ENCODE data around the gene TRIM10. TPM values are rescaled to one million over a fixed set of nuclear protein-coding genes. Genes with fewer than 3 reads are reported as not detected.

Gene TRIM10
- polyA plus RNA-seq, 2 donors: not detected

DNA sequence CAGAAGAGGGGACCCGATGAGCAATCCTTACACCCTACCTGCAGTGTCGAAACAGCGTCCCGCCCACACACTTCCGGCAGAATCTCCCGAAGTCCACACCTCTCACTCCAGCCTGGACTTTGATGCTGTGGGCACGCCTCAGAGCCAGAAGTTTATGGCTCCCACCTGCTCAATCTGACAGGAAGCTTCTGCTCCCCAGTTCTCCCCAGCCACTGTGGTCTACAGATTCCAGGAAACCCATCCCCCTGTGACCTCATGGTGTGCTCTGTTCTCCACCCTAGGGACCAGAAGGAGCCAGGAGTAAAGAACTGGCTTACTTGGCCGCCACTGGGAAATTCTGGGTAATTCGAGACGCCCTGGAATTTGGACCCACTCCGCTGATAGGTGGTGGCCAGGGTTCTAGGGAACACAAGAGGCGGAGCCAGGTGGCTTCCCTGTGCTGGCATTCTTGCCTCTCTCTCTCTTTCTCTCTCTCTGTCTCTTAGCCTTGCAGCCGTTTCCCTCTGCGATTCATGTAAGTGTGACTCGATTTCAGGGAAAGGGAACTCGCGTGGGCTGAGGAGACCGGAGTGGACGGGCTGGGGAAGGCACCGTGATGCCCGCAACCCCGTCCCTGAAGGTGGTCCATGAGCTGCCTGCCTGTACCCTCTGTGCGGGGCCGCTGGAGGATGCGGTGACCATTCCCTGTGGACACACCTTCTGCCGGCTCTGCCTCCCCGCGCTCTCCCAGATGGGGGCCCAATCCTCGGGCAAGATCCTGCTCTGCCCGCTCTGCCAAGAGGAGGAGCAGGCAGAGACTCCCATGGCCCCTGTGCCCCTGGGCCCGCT lies 2.3 kb upstream of the TRIM10 start, which contains the start of gene TRIM15:
TRIM15 (plus strand) TSS at position 457 of the 828 bp plus-strand sequence; CDS start at position 596, 139 bp downstream.
- WGBS, 2 donors: 70 to 76% methylated on average over 26 to 31 of the region's 31 CpGs
- no peak within 1 kb of the TSS for H3K27ac ChIP-seq (ENCODE audit: low read depth in 2 of 2, low read length in 1 of 2)
- H3K4me3 ChIP-seq (ENCODE audit: low read depth in 1 of 2, low read length in 2 of 2): no peak within 1 kb of the TSS
- H3K9me3 ChIP-seq (ENCODE audit: control insufficient read depth in 2 of 2, insufficient read depth in 1 of 2, low read depth in 1 of 2, low read length in 1 of 2): no peaks in the 10 kb centered on the region
- no peaks in the 10 kb centered on the region for H3K36me3 ChIP-seq (ENCODE audit: control insufficient read depth in 2 of 2, insufficient read depth in 2 of 2, low read length in 1 of 2)
- no peaks in the 10 kb centered on the region for H3K4me1 ChIP-seq (ENCODE audit: control insufficient read depth in 2 of 2, insufficient read depth in 2 of 2, low read length in 1 of 2)
- H3K27me3 ChIP-seq (ENCODE audit: control insufficient read depth in 1 of 2, insufficient read depth in 2 of 2, low read length in 2 of 2): no peaks in the 10 kb centered on the region

DNA sequence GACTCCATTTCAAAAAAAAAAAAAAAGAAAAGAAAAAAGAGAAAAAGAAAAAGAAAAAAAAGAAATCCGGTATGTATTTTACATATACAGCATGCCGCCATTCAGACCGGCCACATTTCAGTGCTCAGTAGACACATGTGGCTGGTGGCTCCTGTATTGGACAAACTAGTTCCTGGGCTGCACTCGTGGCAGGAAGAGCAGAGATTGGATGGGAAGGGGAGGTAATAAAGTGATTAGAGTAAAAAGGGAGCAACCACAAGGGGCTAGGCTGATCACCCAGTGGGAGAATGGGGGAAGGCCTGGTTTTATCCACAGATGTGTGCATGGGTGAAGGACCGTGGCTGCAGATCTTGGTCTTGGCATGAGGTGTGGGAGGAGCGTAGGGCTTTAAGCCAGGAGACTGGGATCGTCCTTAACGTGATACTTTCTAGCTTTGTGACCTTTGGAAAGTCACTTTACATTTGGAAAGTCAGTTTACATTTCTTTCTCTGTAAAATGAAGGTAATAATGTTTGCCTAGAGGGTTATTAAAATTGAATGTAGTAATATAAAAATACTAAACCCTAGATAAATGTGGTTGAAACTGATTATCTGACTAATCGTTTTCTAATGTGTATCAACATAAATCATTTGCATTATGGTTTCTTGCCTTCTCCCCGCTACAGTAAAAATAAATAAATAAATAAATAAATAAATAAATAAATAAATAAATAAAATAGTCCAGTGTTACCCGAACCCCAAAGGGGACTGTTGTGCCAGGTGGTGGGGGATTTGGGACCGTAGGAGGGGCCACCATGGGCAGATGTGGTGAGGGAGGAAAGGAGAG lies 1.5 kb upstream of the TRIM10 start:
- H3K36me3 ChIP-seq (ENCODE audit: control insufficient read depth in 2 of 2, insufficient read depth in 2 of 2, low read length in 1 of 2): no peaks in the 10 kb centered on the region

DNA sequence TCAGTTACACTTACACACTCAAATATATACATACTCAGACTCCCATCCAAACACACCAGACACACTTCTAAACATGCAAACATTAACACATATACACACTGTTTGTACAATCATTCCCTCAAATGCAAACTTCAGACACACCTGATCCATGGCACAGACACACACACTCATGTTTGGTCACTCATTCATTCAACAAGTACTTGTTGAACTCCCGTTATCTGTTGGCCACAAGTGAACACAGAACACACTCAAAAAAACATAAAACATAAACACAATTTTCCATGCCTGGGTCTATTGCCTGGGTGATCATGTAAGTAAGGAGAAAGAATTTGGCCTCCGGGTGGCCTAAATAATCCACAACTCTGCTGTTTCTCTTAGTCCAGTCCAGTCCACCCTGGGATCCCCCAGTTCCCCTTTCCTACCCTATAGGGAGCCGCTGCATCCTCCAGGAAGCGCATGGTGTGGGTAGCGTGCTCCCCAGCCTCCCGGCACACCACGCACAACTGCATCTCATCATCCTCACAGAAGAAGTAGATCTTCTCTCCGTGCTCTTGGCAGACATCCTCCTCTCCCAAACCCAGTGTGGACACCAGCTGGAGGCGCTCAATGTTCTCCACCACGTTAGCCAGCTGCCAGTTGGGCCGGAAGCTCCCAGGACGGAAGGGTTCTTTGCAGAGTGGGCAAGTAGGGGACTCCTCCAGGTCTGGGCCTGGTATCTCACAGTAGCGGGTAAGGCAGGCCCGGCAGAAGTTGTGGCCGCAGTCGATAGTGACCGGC lies 815 bp downstream of the TRIM10 start:
- H3K9me3 ChIP-seq (ENCODE audit: control insufficient read depth in 2 of 2, insufficient read depth in 1 of 2, low read depth in 1 of 2, low read length in 1 of 2): no peaks in the 10 kb centered on the region
- H3K4me1 ChIP-seq (ENCODE audit: control insufficient read depth in 2 of 2, insufficient read depth in 2 of 2, low read length in 1 of 2): no peaks in the 10 kb centered on the region
- no peaks in the 10 kb centered on the region for H3K27me3 ChIP-seq (ENCODE audit: control insufficient read depth in 1 of 2, insufficient read depth in 2 of 2, low read length in 2 of 2)
- no peak overlapping the region for H3K4me3 ChIP-seq (ENCODE audit: low read depth in 1 of 2, low read length in 2 of 2)
- H3K36me3 ChIP-seq (ENCODE audit: control insufficient read depth in 2 of 2, insufficient read depth in 2 of 2, low read length in 1 of 2): no peaks in the 10 kb centered on the region
- H3K27ac ChIP-seq (ENCODE audit: low read depth in 2 of 2, low read length in 1 of 2): no peak overlapping the region
- 88 to 89% methylated on average over 17 of the region's 17 CpGs for WGBS, 2 donors

More for the DNA sequence above, 1.5 kb upstream of the TRIM10 start:
- Histone ChIP-seq H3K27ac (ENCODE audit: low read depth in 2 of 2, low read length in 1 of 2) (no peak overlapping the region), H3K4me3 (ENCODE audit: low read depth in 1 of 2, low read length in 2 of 2) (no peak overlapping the region), H3K27me3 (ENCODE audit: control insufficient read depth in 1 of 2, insufficient read depth in 2 of 2, low read length in 2 of 2) (no peaks in the 10 kb centered on the region), H3K4me1 (ENCODE audit: control insufficient read depth in 2 of 2, insufficient read depth in 2 of 2, low read length in 1 of 2) (no peaks in the 10 kb centered on the region), H3K9me3 (ENCODE audit: control insufficient read depth in 2 of 2, insufficient read depth in 1 of 2, low read depth in 1 of 2, low read length in 1 of 2) (no peaks in the 10 kb centered on the region)
- WGBS, 2 donors: 68 to 79% methylated on average over 12 of the region's 12 CpGs

DNA sequence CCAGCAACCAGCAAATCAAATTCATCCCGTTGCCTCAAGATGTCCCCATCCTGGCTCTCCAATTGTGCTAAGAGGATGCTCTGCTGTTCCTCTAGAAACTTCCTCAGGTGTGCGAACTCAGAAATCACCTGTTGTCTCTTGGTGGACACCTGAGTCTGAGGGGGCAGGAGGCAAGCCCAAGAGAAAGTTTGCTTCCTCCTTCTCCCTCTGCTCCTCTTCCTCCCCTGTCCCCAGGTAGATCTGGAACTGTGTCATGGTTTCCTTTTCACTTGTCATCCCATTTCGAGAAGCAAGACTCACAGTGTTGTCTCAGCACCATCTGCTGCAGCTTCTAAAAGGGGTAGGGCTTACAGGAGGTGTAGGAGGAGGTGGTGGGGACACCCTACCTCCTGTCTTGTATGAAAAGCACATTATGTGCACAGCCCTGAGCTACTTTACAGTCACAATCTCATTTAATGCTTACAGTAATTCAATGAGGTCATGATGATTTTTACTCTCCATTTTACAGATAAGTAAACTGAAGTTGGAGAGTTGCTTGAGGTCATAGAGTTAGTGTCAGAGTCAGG lies 2.5 kb downstream of the TRIM10 start:
- no peaks in the 10 kb centered on the region for H3K9me3 ChIP-seq (ENCODE audit: control insufficient read depth in 2 of 2, insufficient read depth in 1 of 2, low read depth in 1 of 2, low read length in 1 of 2)
- 61 to 75% methylated on average over 3 of the region's 3 CpGs for WGBS, 2 donors
- no peaks in the 10 kb centered on the region for H3K27me3 ChIP-seq (ENCODE audit: control insufficient read depth in 1 of 2, insufficient read depth in 2 of 2, low read length in 2 of 2)
- H3K4me1 ChIP-seq (ENCODE audit: control insufficient read depth in 2 of 2, insufficient read depth in 2 of 2, low read length in 1 of 2): no peaks in the 10 kb centered on the region
- H3K4me3 ChIP-seq (ENCODE audit: low read depth in 1 of 2, low read length in 2 of 2): no peak overlapping the region
- H3K27ac ChIP-seq (ENCODE audit: low read depth in 2 of 2, low read length in 1 of 2): no peak overlapping the region
- no peaks in the 10 kb centered on the region for H3K36me3 ChIP-seq (ENCODE audit: control insufficient read depth in 2 of 2, insufficient read depth in 2 of 2, low read length in 1 of 2)

DNA sequence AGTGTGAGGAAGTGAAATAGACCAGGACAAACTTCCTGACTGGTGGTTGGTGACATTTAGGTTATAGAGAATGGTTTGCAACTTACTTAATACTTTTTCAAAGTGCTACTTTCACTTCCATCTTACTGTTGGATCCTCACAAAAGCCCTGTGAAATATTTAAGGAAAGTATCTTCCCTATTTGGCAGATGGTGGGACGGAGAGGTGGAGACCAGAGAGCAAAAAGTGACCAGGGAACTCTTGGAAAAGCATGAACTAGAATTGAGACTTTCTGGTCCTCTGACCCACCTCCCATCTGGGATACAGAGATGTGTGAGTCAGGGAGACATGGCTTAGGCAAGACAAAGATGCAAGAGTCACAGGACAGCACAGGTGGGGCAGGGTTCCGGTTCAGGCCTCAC lies 3.0 kb downstream of the TRIM10 start:
- WGBS, 2 donors: 78 to 84% methylated on average over 2 of the region's 2 CpGs

DNA sequence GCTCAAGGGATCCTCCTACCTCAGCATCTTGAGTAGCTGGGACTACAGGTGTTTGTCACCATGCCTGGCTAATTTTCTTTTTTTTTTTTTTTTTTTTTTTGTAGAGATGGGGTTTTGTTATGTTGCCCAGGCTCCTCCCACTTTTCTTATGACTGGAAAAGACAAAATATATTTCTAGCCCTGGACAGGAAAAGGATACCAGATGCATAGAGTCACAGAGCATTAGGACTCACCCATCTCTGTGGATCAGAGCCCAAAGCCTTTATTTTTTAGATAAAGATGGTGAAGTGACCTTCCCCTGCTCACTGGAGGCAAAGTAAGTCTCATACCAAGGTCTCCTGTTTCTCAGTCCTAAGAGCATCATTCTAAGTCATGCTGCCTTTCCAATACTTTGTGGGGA lies 3.4 kb downstream of the TRIM10 start:
- no peaks in the 10 kb centered on the region for H3K9me3 ChIP-seq (ENCODE audit: control insufficient read depth in 2 of 2, insufficient read depth in 1 of 2, low read depth in 1 of 2, low read length in 1 of 2)
- no peak overlapping the region for H3K4me3 ChIP-seq (ENCODE audit: low read depth in 1 of 2, low read length in 2 of 2)
- H3K27me3 ChIP-seq (ENCODE audit: control insufficient read depth in 1 of 2, insufficient read depth in 2 of 2, low read length in 2 of 2): no peaks in the 10 kb centered on the region
- H3K4me1 ChIP-seq (ENCODE audit: control insufficient read depth in 2 of 2, insufficient read depth in 2 of 2, low read length in 1 of 2): no peaks in the 10 kb centered on the region
- no peak overlapping the region for H3K27ac ChIP-seq (ENCODE audit: low read depth in 2 of 2, low read length in 1 of 2)
- H3K36me3 ChIP-seq (ENCODE audit: control insufficient read depth in 2 of 2, insufficient read depth in 2 of 2, low read length in 1 of 2): no peaks in the 10 kb centered on the region

More for the DNA sequence above, 3.0 kb downstream of the TRIM10 start:
- H3K27me3 ChIP-seq (ENCODE audit: control insufficient read depth in 1 of 2, insufficient read depth in 2 of 2, low read length in 2 of 2): no peaks in the 10 kb centered on the region
- no peaks in the 10 kb centered on the region for H3K9me3 ChIP-seq (ENCODE audit: control insufficient read depth in 2 of 2, insufficient read depth in 1 of 2, low read depth in 1 of 2, low read length in 1 of 2)
- no peaks in the 10 kb centered on the region for H3K36me3 ChIP-seq (ENCODE audit: control insufficient read depth in 2 of 2, insufficient read depth in 2 of 2, low read length in 1 of 2)
- H3K4me3 ChIP-seq (ENCODE audit: low read depth in 1 of 2, low read length in 2 of 2): no peak overlapping the region
- no peaks in the 10 kb centered on the region for H3K4me1 ChIP-seq (ENCODE audit: control insufficient read depth in 2 of 2, insufficient read depth in 2 of 2, low read length in 1 of 2)
- H3K27ac ChIP-seq (ENCODE audit: low read depth in 2 of 2, low read length in 1 of 2): no peak overlapping the region

DNA sequence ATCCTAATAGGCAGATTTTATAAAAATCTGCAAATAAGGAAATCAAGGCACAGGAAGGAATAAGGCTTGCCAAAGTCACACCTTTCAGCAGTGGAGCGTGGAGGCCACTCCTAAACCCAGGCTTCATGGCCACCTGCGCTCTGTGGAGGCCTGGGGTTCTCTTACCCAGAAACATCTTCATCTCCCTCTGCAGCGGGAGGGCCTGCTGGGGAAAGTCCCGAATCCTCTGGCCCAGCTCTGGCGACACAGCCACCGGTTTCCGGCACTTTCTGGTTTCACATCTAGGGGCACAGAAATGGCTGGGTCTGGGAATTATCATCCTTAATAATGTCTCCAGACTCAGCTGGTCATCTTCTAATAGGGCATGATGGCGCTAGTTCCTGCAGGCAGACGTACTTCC lies 4.2 kb downstream of the TRIM10 start:
- no peaks in the 10 kb centered on the region for H3K36me3 ChIP-seq (ENCODE audit: control insufficient read depth in 2 of 2, insufficient read depth in 2 of 2, low read length in 1 of 2)
- H3K27ac ChIP-seq (ENCODE audit: low read depth in 2 of 2, low read length in 1 of 2): no peak overlapping the region
- no peaks in the 10 kb centered on the region for H3K9me3 ChIP-seq (ENCODE audit: control insufficient read depth in 2 of 2, insufficient read depth in 1 of 2, low read depth in 1 of 2, low read length in 1 of 2)
- H3K27me3 ChIP-seq (ENCODE audit: control insufficient read depth in 1 of 2, insufficient read depth in 2 of 2, low read length in 2 of 2): no peaks in the 10 kb centered on the region
- H3K4me1 ChIP-seq (ENCODE audit: control insufficient read depth in 2 of 2, insufficient read depth in 2 of 2, low read length in 1 of 2): no peaks in the 10 kb centered on the region
- 78 to 90% methylated on average over 9 of the region's 9 CpGs for WGBS, 2 donors
- H3K4me3 ChIP-seq (ENCODE audit: low read depth in 1 of 2, low read length in 2 of 2): no peak overlapping the region

DNA sequence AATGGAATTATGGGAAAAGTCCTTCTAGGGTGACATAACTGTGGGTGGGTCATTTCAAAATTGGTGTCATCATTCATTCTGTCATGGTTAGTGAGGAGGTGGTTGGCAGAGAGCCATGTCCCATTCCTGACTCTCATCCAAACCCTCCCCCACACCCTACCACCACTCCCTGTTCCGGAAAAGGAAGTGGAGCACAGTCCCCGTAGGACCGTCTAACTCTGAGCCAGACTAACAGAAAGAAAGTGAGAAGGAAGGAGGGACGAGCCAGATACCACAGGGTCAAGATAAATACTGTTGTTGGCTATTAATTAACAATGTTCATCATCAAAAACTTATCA lies 4.8 kb downstream of the TRIM10 start:
- H3K27me3 ChIP-seq (ENCODE audit: control insufficient read depth in 1 of 2, insufficient read depth in 2 of 2, low read length in 2 of 2): no peaks in the 10 kb centered on the region
- no peaks in the 10 kb centered on the region for H3K36me3 ChIP-seq (ENCODE audit: control insufficient read depth in 2 of 2, insufficient read depth in 2 of 2, low read length in 1 of 2)
- no peak overlapping the region for H3K4me3 ChIP-seq (ENCODE audit: low read depth in 1 of 2, low read length in 2 of 2)
- H3K9me3 ChIP-seq (ENCODE audit: control insufficient read depth in 2 of 2, insufficient read depth in 1 of 2, low read depth in 1 of 2, low read length in 1 of 2): no peaks in the 10 kb centered on the region
- H3K4me1 ChIP-seq (ENCODE audit: control insufficient read depth in 2 of 2, insufficient read depth in 2 of 2, low read length in 1 of 2): no peaks in the 10 kb centered on the region
- H3K27ac ChIP-seq (ENCODE audit: low read depth in 2 of 2, low read length in 1 of 2): no peak overlapping the region
- WGBS, 2 donors: 15 to 16% methylated on average over 4 of the region's 4 CpGs

DNA sequence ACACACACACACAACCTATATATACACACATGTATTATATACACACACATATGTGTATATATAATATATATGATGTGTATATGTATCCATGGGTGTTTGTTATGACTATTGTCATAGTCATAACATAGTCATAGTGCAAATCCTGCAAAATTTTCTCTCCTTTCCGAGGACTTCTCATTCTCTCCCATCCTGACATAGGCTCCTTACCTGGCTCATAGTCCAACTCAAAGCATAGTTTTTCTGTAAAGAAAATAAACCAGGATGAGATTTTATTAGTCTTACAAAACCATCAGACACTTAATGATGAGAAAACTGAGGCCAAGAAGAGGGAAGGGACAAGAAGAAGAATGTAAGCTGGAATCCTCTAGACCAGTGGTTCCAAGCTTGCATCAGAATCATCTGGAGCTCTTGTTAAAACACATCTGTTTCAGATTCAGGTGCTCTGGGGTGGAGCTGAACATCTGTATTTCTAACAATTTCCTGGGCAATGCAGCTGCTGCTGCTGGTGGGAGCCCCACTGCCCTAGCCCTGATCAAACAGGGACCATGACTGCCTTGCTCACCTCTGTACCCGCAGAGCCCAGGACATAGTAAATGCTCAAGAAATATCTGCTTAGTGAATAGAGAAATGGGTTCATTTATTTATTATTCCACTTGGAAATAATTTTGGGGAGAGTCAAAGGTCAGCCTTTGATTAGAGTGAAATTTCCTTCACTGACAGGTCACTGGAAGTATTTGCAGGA lies 5.3 kb downstream of the TRIM10 start:
- 83 to 86% methylated on average over 2 of the region's 2 CpGs for WGBS, 2 donors
- H3K36me3 ChIP-seq (ENCODE audit: control insufficient read depth in 2 of 2, insufficient read depth in 2 of 2, low read length in 1 of 2): no peaks in the 10 kb centered on the region
- H3K27ac ChIP-seq (ENCODE audit: low read depth in 2 of 2, low read length in 1 of 2): no peak overlapping the region
- H3K9me3 ChIP-seq (ENCODE audit: control insufficient read depth in 2 of 2, insufficient read depth in 1 of 2, low read depth in 1 of 2, low read length in 1 of 2): no peaks in the 10 kb centered on the region
- H3K4me3 ChIP-seq (ENCODE audit: low read depth in 1 of 2, low read length in 2 of 2): no peak overlapping the region
- H3K4me1 ChIP-seq (ENCODE audit: control insufficient read depth in 2 of 2, insufficient read depth in 2 of 2, low read length in 1 of 2): no peaks in the 10 kb centered on the region
- no peaks in the 10 kb centered on the region for H3K27me3 ChIP-seq (ENCODE audit: control insufficient read depth in 1 of 2, insufficient read depth in 2 of 2, low read length in 2 of 2)
